ENCODE data around the gene GPHB5. TPM values are rescaled to one million over a fixed set of nuclear protein-coding genes. Genes with fewer than 3 reads are reported as not detected.

The GPHB5 gene
- polyA plus RNA-seq, 1 experiment, result not detected

GRCh38 chr14:63277591-63278183, 41.0 kb downstream of the GPHB5 start:
- no peak overlapping the region for H3K4me3 ChIP-seq (ENCODE audit: low read depth, low read length)
- H3K27me3 ChIP-seq (ENCODE audit: control insufficient read depth, insufficient read depth, low read length), result no peaks in the 10 kb centered on the region
- no peak for DNase-seq (ENCODE audit: low read depth, low spot score)
- no peaks in the 10 kb centered on the region for H3K9me3 ChIP-seq (ENCODE audit: control insufficient read depth, insufficient read depth, low read length)
- TF ChIP-seq, protein P1, sequence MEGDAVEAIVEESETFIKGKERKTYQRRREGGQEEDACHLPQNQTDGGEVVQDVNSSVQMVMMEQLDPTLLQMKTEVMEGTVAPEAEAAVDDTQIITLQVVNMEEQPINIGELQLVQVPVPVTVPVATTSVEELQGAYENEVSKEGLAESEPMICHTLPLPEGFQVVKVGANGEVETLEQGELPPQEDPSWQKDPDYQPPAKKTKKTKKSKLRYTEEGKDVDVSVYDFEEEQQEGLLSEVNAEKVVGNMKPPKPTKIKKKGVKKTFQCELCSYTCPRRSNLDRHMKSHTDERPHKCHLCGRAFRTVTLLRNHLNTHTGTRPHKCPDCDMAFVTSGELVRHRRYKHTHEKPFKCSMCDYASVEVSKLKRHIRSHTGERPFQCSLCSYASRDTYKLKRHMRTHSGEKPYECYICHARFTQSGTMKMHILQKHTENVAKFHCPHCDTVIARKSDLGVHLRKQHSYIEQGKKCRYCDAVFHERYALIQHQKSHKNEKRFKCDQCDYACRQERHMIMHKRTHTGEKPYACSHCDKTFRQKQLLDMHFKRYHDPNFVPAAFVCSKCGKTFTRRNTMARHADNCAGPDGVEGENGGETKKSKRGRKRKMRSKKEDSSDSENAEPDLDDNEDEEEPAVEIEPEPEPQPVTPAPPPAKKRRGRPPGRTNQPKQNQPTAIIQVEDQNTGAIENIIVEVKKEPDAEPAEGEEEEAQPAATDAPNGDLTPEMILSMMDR (IDR thresholded peaks at IDR 0.05; ENCODE audit: low read depth, low read length), result no peak
- H3K27ac ChIP-seq (ENCODE audit: low read depth, low read length), result no peak overlapping the region
- ChIA-PET CTCF (interaction anchor here (0.6 to 7.1 kb wide), 38 partner anchors 9 to 1152 kb away, joined by 3 to 90 read pairs (median 4); partner anchors contain the start of gene RHOJ), POLR2A (no interaction called here)

DNA sequence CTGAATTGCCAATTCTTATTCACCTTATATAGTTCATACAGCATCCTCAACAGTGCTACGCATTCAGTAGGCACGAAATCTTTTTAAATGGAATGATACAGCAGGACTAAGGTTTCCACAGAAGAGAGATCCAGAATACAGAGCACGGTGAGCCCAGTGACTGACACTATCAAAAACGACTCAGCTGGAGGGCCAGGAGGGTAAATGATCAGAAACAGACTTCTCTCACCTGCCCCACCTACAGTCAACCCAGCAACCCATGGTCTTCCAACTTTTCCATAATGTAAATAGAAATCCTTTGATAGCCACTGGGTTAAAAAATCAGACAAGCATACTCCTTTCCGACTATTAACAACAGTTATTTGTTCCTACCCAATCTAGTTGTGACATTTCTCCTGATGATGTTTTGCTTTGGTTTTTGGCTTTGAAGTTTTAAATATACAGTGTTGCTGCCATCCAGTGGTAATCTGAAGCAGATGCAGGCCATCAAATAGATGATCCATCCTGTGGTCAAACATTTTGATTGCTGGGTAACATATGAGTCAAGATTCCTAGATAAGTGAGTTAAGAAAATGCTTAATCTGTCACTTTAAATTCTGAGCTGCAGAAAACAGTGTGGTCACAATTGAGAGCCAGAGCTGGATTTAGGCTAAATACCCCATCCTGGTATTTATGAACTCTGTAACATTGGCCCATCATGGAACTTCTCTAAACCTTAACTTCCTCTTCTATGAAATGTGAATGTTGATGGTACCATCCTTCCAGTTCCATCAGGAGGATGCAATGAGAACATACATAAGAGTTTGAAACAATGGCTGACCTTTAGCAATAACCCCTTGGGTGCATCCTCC, 42.0 kb downstream of the GPHB5 start:
- TF ChIP-seq, protein P1 (IDR thresholded peaks at IDR 0.05; ENCODE audit: low read depth, low read length), result peak; percentile 73
- DNase-seq (ENCODE audit: low read depth, low spot score), result peak; percentile 21
- Histone ChIP-seq H3K9me3 (ENCODE audit: control insufficient read depth, insufficient read depth, low read length) (no peaks in the 10 kb centered on the region), H3K27ac (ENCODE audit: low read depth, low read length) (no peak overlapping the region), H3K27me3 (ENCODE audit: control insufficient read depth, insufficient read depth, low read length) (no peaks in the 10 kb centered on the region), H3K4me3 (ENCODE audit: low read depth, low read length) (no peak overlapping the region)
- CTCF ChIA-PET, result interaction anchor here (0.6 to 7.1 kb wide), 43 partner anchors 8 to 1151 kb away, joined by 3 to 90 read pairs (median 4); partner anchors contain the start of gene RHOJ
- POLR2A ChIA-PET, result no interaction called here

DNA sequence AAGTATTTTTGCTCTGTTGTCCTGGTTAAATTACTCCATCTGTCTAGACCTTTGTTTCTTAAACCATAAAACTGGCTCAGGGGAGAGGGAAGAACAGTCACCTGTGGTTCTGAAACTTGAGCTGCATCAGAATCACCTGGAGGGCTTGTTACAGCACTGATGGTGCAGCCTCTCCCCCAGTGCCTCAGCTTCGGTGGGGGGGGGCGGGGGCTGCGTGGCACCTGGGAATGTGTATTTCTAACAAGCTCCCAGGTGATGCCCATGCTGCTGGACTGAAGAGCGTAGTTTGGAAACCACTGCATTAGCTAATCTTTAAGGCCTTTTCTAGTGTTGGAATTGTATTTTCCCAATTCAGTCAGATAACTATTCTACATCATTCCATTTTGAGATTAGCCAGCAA, 42.7 kb downstream of the GPHB5 start:
- DNase-seq (ENCODE audit: low read depth, low spot score), result no peak
- Histone ChIP-seq H3K4me3 (ENCODE audit: low read depth, low read length) (no peak overlapping the region), H3K27ac (ENCODE audit: low read depth, low read length) (no peak overlapping the region), H3K27me3 (ENCODE audit: control insufficient read depth, insufficient read depth, low read length) (no peaks in the 10 kb centered on the region), H3K9me3 (ENCODE audit: control insufficient read depth, insufficient read depth, low read length) (no peaks in the 10 kb centered on the region)
- ChIA-PET CTCF (interaction anchor here (0.8 to 7.1 kb wide), 8 partner anchors 16 to 1114 kb away, joined by 3 to 90 read pairs (median 4); no protein-coding TSS in a partner anchor), POLR2A (no interaction called here)
- TF ChIP-seq, protein P1 (IDR thresholded peaks at IDR 0.05; ENCODE audit: low read depth, low read length), result no peak

GRCh38 chr14:63275611-63276010, 43.1 kb downstream of the GPHB5 start:
- ChIA-PET CTCF (interaction anchor here (0.8 to 7.1 kb wide), 7 partner anchors 16 to 1113 kb away, joined by 3 to 90 read pairs (median 4); no protein-coding TSS in a partner anchor), POLR2A (no interaction called here)
- no peak overlapping the region for H3K4me3 ChIP-seq (ENCODE audit: low read depth, low read length)
- no peak overlapping the region for H3K27ac ChIP-seq (ENCODE audit: low read depth, low read length)
- H3K9me3 ChIP-seq (ENCODE audit: control insufficient read depth, insufficient read depth, low read length), result no peaks in the 10 kb centered on the region
- TF ChIP-seq, protein P1 (IDR thresholded peaks at IDR 0.05; ENCODE audit: low read depth, low read length), result no peak
- DNase-seq (ENCODE audit: low read depth, low spot score), result no peak
- H3K27me3 ChIP-seq (ENCODE audit: control insufficient read depth, insufficient read depth, low read length), result no peaks in the 10 kb centered on the region
